GM12801 (cell line): ENCODE results near the gene ARHGAP26.

Experiments used
- CTCF ChIP-seq: IDR thresholded peaks from one replicate; pipeline ENCODE4 v1.5.1; 2011; ENCODE audit warnings: control low read depth; ENCODE audit not compliant: insufficient read length; ENCODE audit errors: extremely low read depth

The ARHGAP26 gene

GRCh38 chr5:143205386-143205785, 435.2 kb downstream of the ARHGAP26 start:
- TF ChIP-seq CTCF = no peak

GRCh38 chr5:143205883-143206195, 435.7 kb downstream of the ARHGAP26 start:
- no peak for TF ChIP-seq CTCF

- no peak for TF ChIP-seq CTCF
Observed at GRCh38 chr5:143206196-143207053, 436.2 kb downstream of the ARHGAP26 start.

- no peak for TF ChIP-seq CTCF
Observed at GRCh38 chr5:143207058-143207457, 436.9 kb downstream of the ARHGAP26 start.

GRCh38 chr5:143207563-143208364, 437.6 kb downstream of the ARHGAP26 start:
- no peak for TF ChIP-seq CTCF

GRCh38 chr5:143208365-143208641, 438.1 kb downstream of the ARHGAP26 start:
- no peak for TF ChIP-seq CTCF

- no peak for TF ChIP-seq CTCF
Observed at GRCh38 chr5:143208781-143209510, 438.8 kb downstream of the ARHGAP26 start.
